ENCODE data around the gene ANKRD36C. TPM values are rescaled to one million over a fixed set of nuclear protein-coding genes. Genes with fewer than 3 reads are reported as not detected.
"Not testable (repeated sequence)": the region's sequence is repeated elsewhere in the genome, so short reads cannot be mapped to it uniquely, and the experiment has no call there.

The ANKRD36C gene
- total and polyA plus RNA-seq, 9 of the 15 experiments (the other 6 are each of a cell fraction or from before 2014, with no cell fraction given): 4.4 to 51.6 (median 11.9) TPM

- ATAC-seq; H3K4me1 ChIP-seq (replicated peaks in 1 of 2; ENCODE audit: control insufficient read depth in 2 of 2, insufficient read depth in 2 of 2, low read length in 2 of 2); DNase-seq (ENCODE audit: extremely low read depth in 1 of 4, low spot score in 3 of 4); H3K4me2 ChIP-seq (ENCODE audit: insufficient read depth, low read length); BruUV-seq (replicated peaks); H4K20me1 ChIP-seq (replicated peaks; ENCODE audit: control insufficient read depth, insufficient read depth, low read length); H3K79me2 ChIP-seq (ENCODE audit: control insufficient read depth, insufficient read depth, low read length); H3K4me3 ChIP-seq; H3K27me3 ChIP-seq (ENCODE audit: control insufficient read depth in 2 of 2, insufficient read depth in 2 of 2, low read length in 2 of 2); FAIRE-seq; H3K36me3 ChIP-seq (ENCODE audit: control insufficient read depth, insufficient read depth, low read length); H3K9me3 ChIP-seq (replicated peaks; ENCODE audit: control insufficient read depth, insufficient read depth, low read depth, low read length); H3K9ac ChIP-seq (ENCODE audit: insufficient read depth in 1 of 2, low read depth in 2 of 2, low read length in 2 of 2); H3K27ac ChIP-seq (ENCODE audit: extremely low read depth, low read depth, low read length); H3K9me1 ChIP-seq (ENCODE audit: control insufficient read depth, insufficient read depth, low read length); H2AFZ ChIP-seq (ENCODE audit: low read depth, low read length); CTCF ChIA-PET (ENCODE audit: low intra/inter-chr PET ratio); POLR2A ChIA-PET; intact Hi-C loops (cut with micrococcal nuclease): not testable (repeated sequence)
- 63% methylated on average over 2 of the region's 2 CpGs for WGBS (ENCODE audit: insufficient coverage, low coverage, missing lambda C conversion rate)
- in situ Hi-C loops (cut with MboI): loop anchor here (25.0 kb wide), 1 partner anchor 1643 kb away; no protein-coding TSS in a partner anchor
Measured at GRCh38 chr2:95894443-95894842, 97.2 kb downstream of the ANKRD36C start.

- H3K27me3 ChIP-seq (ENCODE audit: control insufficient read depth in 2 of 2, insufficient read depth in 2 of 2, low read length in 2 of 2); H3K9me1 ChIP-seq (ENCODE audit: control insufficient read depth, insufficient read depth, low read length); H3K79me2 ChIP-seq (ENCODE audit: control insufficient read depth, insufficient read depth, low read length); H3K4me3 ChIP-seq; BruUV-seq (replicated peaks); H4K20me1 ChIP-seq (replicated peaks; ENCODE audit: control insufficient read depth, insufficient read depth, low read length); DNase-seq (ENCODE audit: extremely low read depth in 1 of 4, low spot score in 3 of 4); intact Hi-C loops (cut with micrococcal nuclease); in situ Hi-C loops (cut with MboI); H3K36me3 ChIP-seq (ENCODE audit: control insufficient read depth, insufficient read depth, low read length); POLR2A ChIA-PET; H3K4me2 ChIP-seq (ENCODE audit: insufficient read depth, low read length); CTCF ChIA-PET (ENCODE audit: low intra/inter-chr PET ratio); H3K9ac ChIP-seq (ENCODE audit: insufficient read depth in 1 of 2, low read depth in 2 of 2, low read length in 2 of 2); H3K9me3 ChIP-seq (replicated peaks; ENCODE audit: control insufficient read depth, insufficient read depth, low read depth, low read length); H3K4me1 ChIP-seq (replicated peaks in 1 of 2; ENCODE audit: control insufficient read depth in 2 of 2, insufficient read depth in 2 of 2, low read length in 2 of 2); H2AFZ ChIP-seq (ENCODE audit: low read depth, low read length); FAIRE-seq; H3K27ac ChIP-seq (ENCODE audit: extremely low read depth, low read depth, low read length); ATAC-seq: not testable (repeated sequence)
- WGBS (ENCODE audit: insufficient coverage, low coverage, missing lambda C conversion rate): 100% methylated on average over 1 of the region's 1 CpG
Measured at GRCh38 chr2:95867929-95868328, 123.7 kb downstream of the ANKRD36C start.

- H3K36me3 ChIP-seq (ENCODE audit: control insufficient read depth, insufficient read depth, low read length); DNase-seq (ENCODE audit: extremely low read depth in 1 of 4, low spot score in 3 of 4); H3K4me2 ChIP-seq (ENCODE audit: insufficient read depth, low read length); intact Hi-C loops (cut with micrococcal nuclease); H3K9me1 ChIP-seq (ENCODE audit: control insufficient read depth, insufficient read depth, low read length); ATAC-seq; H3K27ac ChIP-seq (ENCODE audit: extremely low read depth, low read depth, low read length); in situ Hi-C loops (cut with MboI); H3K4me1 ChIP-seq (replicated peaks in 1 of 2; ENCODE audit: control insufficient read depth in 2 of 2, insufficient read depth in 2 of 2, low read length in 2 of 2); H3K4me3 ChIP-seq; CTCF ChIA-PET (ENCODE audit: low intra/inter-chr PET ratio); H2AFZ ChIP-seq (ENCODE audit: low read depth, low read length); H3K27me3 ChIP-seq (ENCODE audit: control insufficient read depth in 2 of 2, insufficient read depth in 2 of 2, low read length in 2 of 2); FAIRE-seq; H4K20me1 ChIP-seq (replicated peaks; ENCODE audit: control insufficient read depth, insufficient read depth, low read length); H3K9me3 ChIP-seq (replicated peaks; ENCODE audit: control insufficient read depth, insufficient read depth, low read depth, low read length); BruUV-seq (replicated peaks); H3K79me2 ChIP-seq (ENCODE audit: control insufficient read depth, insufficient read depth, low read length); H3K9ac ChIP-seq (ENCODE audit: insufficient read depth in 1 of 2, low read depth in 2 of 2, low read length in 2 of 2); POLR2A ChIA-PET: not testable (repeated sequence)
- WGBS (ENCODE audit: insufficient coverage, low coverage, missing lambda C conversion rate): no CpG with 5 or more reads among the region's 2 CpGs
Measured at GRCh38 chr2:95867047-95867677, 124.5 kb downstream of the ANKRD36C start.

- POLR2A ChIA-PET; CTCF ChIA-PET (ENCODE audit: low intra/inter-chr PET ratio); H3K27me3 ChIP-seq (ENCODE audit: control insufficient read depth in 2 of 2, insufficient read depth in 2 of 2, low read length in 2 of 2); H3K9me1 ChIP-seq (ENCODE audit: control insufficient read depth, insufficient read depth, low read length); H3K4me2 ChIP-seq (ENCODE audit: insufficient read depth, low read length); FAIRE-seq; DNase-seq (ENCODE audit: extremely low read depth in 1 of 4, low spot score in 3 of 4); H2AFZ ChIP-seq (ENCODE audit: low read depth, low read length); H4K20me1 ChIP-seq (replicated peaks; ENCODE audit: control insufficient read depth, insufficient read depth, low read length); H3K4me1 ChIP-seq (replicated peaks in 1 of 2; ENCODE audit: control insufficient read depth in 2 of 2, insufficient read depth in 2 of 2, low read length in 2 of 2); H3K27ac ChIP-seq (ENCODE audit: extremely low read depth, low read depth, low read length); H3K36me3 ChIP-seq (ENCODE audit: control insufficient read depth, insufficient read depth, low read length); BruUV-seq (replicated peaks); H3K9me3 ChIP-seq (replicated peaks; ENCODE audit: control insufficient read depth, insufficient read depth, low read depth, low read length); H3K9ac ChIP-seq (ENCODE audit: insufficient read depth in 1 of 2, low read depth in 2 of 2, low read length in 2 of 2); ATAC-seq; H3K4me3 ChIP-seq; in situ Hi-C loops (cut with MboI); H3K79me2 ChIP-seq (ENCODE audit: control insufficient read depth, insufficient read depth, low read length); intact Hi-C loops (cut with micrococcal nuclease): not testable (repeated sequence)
- 61% methylated on average over 2 of the region's 3 CpGs for whole genome bisulfite sequencing (ENCODE audit: insufficient coverage, low coverage, missing lambda C conversion rate)
Measured at GRCh38 chr2:95862121-95862520, 129.5 kb downstream of the ANKRD36C start.

All from K562 (cell line).